B cell (primary cell): ENCODE data around the gene DNM1. TPM values are rescaled to one million over a fixed set of nuclear protein-coding genes. Genes with fewer than 3 reads are reported as not detected.
"Not testable (repeated sequence)": the region's sequence is repeated elsewhere in the genome, so short reads cannot be mapped to it uniquely, and the experiment has no call there.

Experiments used
- ATAC-seq: fragments of 200-7000 bp; cut with Tn5 transposase; one replicate; pipeline ENCODE4 v1.10.0; 2021; ENCODE audit warnings: low read depth, mild to moderate bottlenecking, moderate number of reproducible peaks, moderate library complexity
- CTCF ChIA-PET: fragments of 350-600 bp; sonication (Branson Sonifier 250); formaldehyde crosslinking; loops from one replicate; lab custom pipeline; 2021; ENCODE audit warnings: antibody characterized with exemption, inconsistent platforms; lab: Charles Lee
- POLR2A ChIA-PET: fragments of 350-600 bp; sonication (Branson Sonifier 250); formaldehyde crosslinking; loops from one replicate; lab custom pipeline; 2021; ENCODE audit warnings: antibody characterized with exemption; lab: Charles Lee
- DNase-seq: peaks from one replicate; pipeline ENCODE4 v3.0.0; 2013
- H2AFZ ChIP-seq: 2 replicates; pipeline ENCODE4 v1.6.1; 2012; ENCODE audit warnings: mild to moderate bottlenecking, low read depth, low read length; ENCODE audit not compliant: insufficient read depth, poor library complexity, severe bottlenecking
- H3K27ac ChIP-seq, 2 donors: 1 replicate in 1 of 2; 2 replicates in 1 of 2; pipeline ENCODE4 v1.5.1; 2012 to 2013; ENCODE audit warnings: low read length in 2 of 2, mild to moderate bottlenecking in 2 of 2, moderate library complexity in 1 of 2
- H3K27me3 ChIP-seq, 4 experiments: fragments of 200-600 bp in 1 of 4; sonication (generic) in 1 of 4; replicated peaks in 1 of 4; 1 replicate in 2 of 4; 2 replicates in 2 of 4; pipeline versions ENCODE4 v1.6.1 to v1.7.0; 2013 to 2016; ENCODE audit warnings: low read length in 3 of 4, mild to moderate bottlenecking in 2 of 4, mixed read lengths in 1 of 4, moderate library complexity in 1 of 4; ENCODE audit not compliant: insufficient read depth in 4 of 4, control insufficient read depth in 3 of 4; ENCODE audit errors: control extremely low read depth in 1 of 4
- H3K36me3 ChIP-seq, 2 experiments: replicated peaks in 1 of 2; 1 replicate in 1 of 2; 2 replicates in 1 of 2; pipeline versions ENCODE4 v1.6.1 to v1.7.1; 2013; ENCODE audit warnings: low read length in 1 of 2; ENCODE audit not compliant: insufficient read depth in 2 of 2, control insufficient read depth in 1 of 2; ENCODE audit errors: control extremely low read depth in 1 of 2, extremely low read depth in 1 of 2
- H3K4me1 ChIP-seq, 2 donors: fragments of 200-600 bp in 1 of 2; sonication (generic) in 1 of 2; 1 replicate in 1 of 2; 2 replicates in 1 of 2; pipeline versions ENCODE4 v1.5.1 to v1.6.1; 2013 to 2017; ENCODE audit warnings: low read length in 2 of 2; ENCODE audit not compliant: control insufficient read depth in 2 of 2, insufficient read depth in 2 of 2
- H3K4me2 ChIP-seq: replicated peaks from 2 replicates; pipeline ENCODE3; 2012; ENCODE audit warnings: mild to moderate bottlenecking, low read depth, low read length; ENCODE audit not compliant: poor library complexity, severe bottlenecking
- H3K4me3 ChIP-seq, 5 experiments: fragments of 200-600 bp in 1 of 5; sonication (generic) in 1 of 5; 1 replicate in 3 of 5; 2 replicates in 2 of 5; pipeline versions ENCODE4 v1.5.1 to v1.7.0; 2011 to 2016; ENCODE audit warnings: low read length in 4 of 5, mild to moderate bottlenecking in 4 of 5, low read depth in 2 of 5, control low read depth in 1 of 5, moderate library complexity in 1 of 5; ENCODE audit not compliant: insufficient read depth in 1 of 5; ENCODE audit errors: control extremely low read depth in 1 of 5, extremely low read depth in 1 of 5
- H3K79me2 ChIP-seq: fragments of 200-600 bp; sonication (generic); one replicate; pipeline ENCODE4 v1.6.0; 2016; ENCODE audit warnings: low read length; ENCODE audit not compliant: control insufficient read depth, insufficient read depth
- H3K9ac ChIP-seq: fragments of 200-600 bp; sonication (generic); 2 replicates; pipeline ENCODE4 v1.6.1; 2017; ENCODE audit warnings: mild to moderate bottlenecking, low read length, moderate library complexity
- H3K9me3 ChIP-seq, 3 donors: one replicate each; pipeline versions ENCODE4 v1.6.1 to v1.7.1; 2013; ENCODE audit warnings: low read length in 2 of 3; ENCODE audit not compliant: control insufficient read depth in 2 of 3, insufficient read depth in 1 of 3; ENCODE audit errors: control extremely low read depth in 1 of 3
- H4K20me1 ChIP-seq: 2 replicates; pipeline ENCODE4 v1.6.0; 2012; ENCODE audit warnings: mild to moderate bottlenecking, low read length; ENCODE audit not compliant: insufficient read depth, control insufficient read depth, poor library complexity, severe bottlenecking
- H3K27ac Mint-ChIP-seq: one replicate; pipeline ENCODE4 v1.8.0; 2021; ENCODE audit warnings: mixed read lengths
- H3K27me3 Mint-ChIP-seq: one replicate; pipeline ENCODE4 v1.8.0; 2021; ENCODE audit warnings: mixed read lengths
- H3K4me1 Mint-ChIP-seq: one replicate; pipeline ENCODE4 v1.8.0; 2021; ENCODE audit warnings: mixed read lengths
- H3K4me3 Mint-ChIP-seq: one replicate; pipeline ENCODE4 v1.8.0; 2021; ENCODE audit warnings: mixed read lengths
- H3K9me3 Mint-ChIP-seq: one replicate; pipeline ENCODE4 v1.8.0; 2022; ENCODE audit warnings: mixed read lengths; ENCODE audit not compliant: insufficient read depth
- EZH2 ChIP-seq: IDR thresholded peaks from 2 replicates; pipeline ENCODE4 v1.6.1; 2012; ENCODE audit warnings: borderline replicate concordance, low read depth, mild to moderate bottlenecking, moderate library complexity, low read length; ENCODE audit not compliant: insufficient read depth, poor library complexity, severe bottlenecking
- WGBS: methylation state at CpG from one replicate; pipeline ENCODE4 v1.1.5; 2013; ENCODE audit warnings: missing lambda C conversion rate; ENCODE audit not compliant: insufficient coverage; 5-methylcytosine and 5-hydroxymethylcytosine counted together
- intact Hi-C: fragments of 100-400 bp; cut with micrococcal nuclease; formaldehyde crosslinking; loops from one replicate; pipeline ENCODE4 v1.10.0; 2022
- polyA plus RNA-seq: library from polyadenylated mRNA; depleted of rRNA; stranded (reverse); fragments of >200 nt; gene quantifications from 2 replicates; pipeline ENCODE4 v1.2.3, GENCODE V29; 2012
- total RNA-seq, 2 donors: library from RNA; stranded (reverse); fragments of 120-200 nt in 1 of 2; gene quantifications; 1 replicate in 1 of 2; 2 replicates in 1 of 2; pipeline versions ENCODE4 v1.2.3 to v1.2.4, GENCODE V29; 2013 to 2022
- TF ChIP-seq, protein P1 (sequence below): fragments of 200-600 bp; IDR thresholded peaks from one replicate; pipeline ENCODE4 v1.8.0; 2022; ENCODE audit warnings: antibody characterized with exemption, mild to moderate bottlenecking

The DNM1 gene
- total and polyA plus RNA-seq, 2 donors (not counting 1 experiment from before 2014, with no cell fraction given): 0.63 to 1.3 TPM

DNA sequence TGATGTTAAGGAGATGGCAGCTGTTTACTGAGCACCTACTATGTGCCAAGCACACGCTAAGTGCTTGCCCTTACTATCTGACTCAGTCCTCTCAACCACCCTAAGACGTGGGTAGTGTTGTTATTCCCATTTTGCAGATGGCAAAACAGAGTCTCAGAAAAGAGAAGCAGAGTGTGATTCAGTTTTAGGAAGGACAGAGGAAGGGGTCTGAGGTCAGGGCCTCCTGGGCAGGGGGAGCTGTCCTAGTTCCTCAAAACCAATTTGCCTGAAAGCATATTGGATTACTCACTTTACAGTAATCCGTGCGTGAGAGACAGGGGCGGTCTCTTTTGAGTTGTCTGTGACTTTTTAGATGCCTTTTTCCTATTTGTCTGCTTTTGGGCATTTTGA is 23.2 kb downstream of the DNM1 start:
- Histone ChIP-seq H3K4me3 (no peak overlapping the region), H4K20me1 (no peaks in the 10 kb centered on the region), H3K9me3 (peaks cover 0 to 3% (median 0%) of the 10 kb centered on the region in 3 donors), H2AFZ (no peak overlapping the region), H3K4me2 (no peak overlapping the region), H3K27me3 (no peaks in the 10 kb centered on the region), H3K79me2 (no peaks in the 10 kb centered on the region), H3K36me3 (no peaks in the 10 kb centered on the region), H3K27ac (no peak overlapping the region), H3K4me1 (no peaks in the 10 kb centered on the region), H3K9ac (no peak overlapping the region)
- WGBS: no CpG with 5 or more reads among the region's 5 CpGs
- ChIA-PET CTCF (no interaction called here), POLR2A (no interaction called here)
- Mint-ChIP-seq H3K27ac (no peak overlapping the region), H3K4me1 (no peaks in the 10 kb centered on the region), H3K9me3 (no peaks in the 10 kb centered on the region), H3K4me3 (no peak overlapping the region), H3K27me3 (peaks cover 3% of the 10 kb centered on the region)
- DNase-seq: no peak
- intact Hi-C loops: no loop called here
- TF ChIP-seq, protein P1, sequence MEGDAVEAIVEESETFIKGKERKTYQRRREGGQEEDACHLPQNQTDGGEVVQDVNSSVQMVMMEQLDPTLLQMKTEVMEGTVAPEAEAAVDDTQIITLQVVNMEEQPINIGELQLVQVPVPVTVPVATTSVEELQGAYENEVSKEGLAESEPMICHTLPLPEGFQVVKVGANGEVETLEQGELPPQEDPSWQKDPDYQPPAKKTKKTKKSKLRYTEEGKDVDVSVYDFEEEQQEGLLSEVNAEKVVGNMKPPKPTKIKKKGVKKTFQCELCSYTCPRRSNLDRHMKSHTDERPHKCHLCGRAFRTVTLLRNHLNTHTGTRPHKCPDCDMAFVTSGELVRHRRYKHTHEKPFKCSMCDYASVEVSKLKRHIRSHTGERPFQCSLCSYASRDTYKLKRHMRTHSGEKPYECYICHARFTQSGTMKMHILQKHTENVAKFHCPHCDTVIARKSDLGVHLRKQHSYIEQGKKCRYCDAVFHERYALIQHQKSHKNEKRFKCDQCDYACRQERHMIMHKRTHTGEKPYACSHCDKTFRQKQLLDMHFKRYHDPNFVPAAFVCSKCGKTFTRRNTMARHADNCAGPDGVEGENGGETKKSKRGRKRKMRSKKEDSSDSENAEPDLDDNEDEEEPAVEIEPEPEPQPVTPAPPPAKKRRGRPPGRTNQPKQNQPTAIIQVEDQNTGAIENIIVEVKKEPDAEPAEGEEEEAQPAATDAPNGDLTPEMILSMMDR: no peak
- TF ChIP-seq EZH2: no peak
- no peak for ATAC-seq

DNA sequence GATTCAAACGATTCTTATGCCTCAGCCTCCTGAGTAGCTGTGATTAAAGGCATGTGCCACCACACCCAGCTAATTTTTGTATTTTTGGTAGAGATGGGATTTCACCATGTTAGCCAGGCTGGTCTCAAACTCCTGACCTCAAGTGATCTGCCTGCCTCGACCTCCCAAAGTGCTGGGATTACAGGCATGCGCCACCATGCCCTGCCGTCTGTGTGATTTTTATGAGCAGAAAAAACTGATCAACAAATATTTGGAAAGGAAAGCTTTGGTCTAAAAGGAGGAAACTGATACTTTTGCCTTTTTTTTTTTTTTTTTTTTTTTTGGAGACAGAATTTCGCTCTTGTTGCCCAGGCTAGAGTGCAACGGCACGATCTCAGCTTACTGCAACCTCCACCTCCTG is 27.7 kb downstream of the DNM1 start:
- H2AFZ ChIP-seq, H3K27ac Mint-ChIP-seq, H3K9me3 Mint-ChIP-seq, H3K79me2 ChIP-seq, H3K27me3 Mint-ChIP-seq, H4K20me1 ChIP-seq, H3K36me3 ChIP-seq, ATAC-seq, intact Hi-C loops, H3K9ac ChIP-seq, H3K4me1 ChIP-seq, H3K4me1 Mint-ChIP-seq, H3K9me3 ChIP-seq, H3K27me3 ChIP-seq, DNase-seq, H3K27ac ChIP-seq, H3K4me3 ChIP-seq, H3K4me2 ChIP-seq, H3K4me3 Mint-ChIP-seq: not testable (repeated sequence)
- ChIA-PET CTCF (interaction anchor here (0.7 kb wide), 2 partner anchors 40 to 111 kb away, joined by 4 read pairs; no protein-coding TSS in a partner anchor), POLR2A (interaction anchor here (0.6 kb wide), 1 partner anchor 24 kb away, joined by 3 read pairs; no protein-coding TSS in a partner anchor)
- 100% methylated on average over 1 of the region's 7 CpGs for WGBS
